GM18508 (cell line): ENCODE measurements around the gene MAP1LC3B2.

ENCODE experiments used
- ATAC-seq: cut with Tn5 transposase; IDR thresholded peaks from one replicate; pipeline ENCODE4 v1.9.1; 2021; ENCODE audit warnings: moderate number of reproducible peaks; ENCODE audit not compliant: insufficient read depth, unreplicated experiment

Gene MAP1LC3B2

GRCh38 chr12:116609319-116610114 lies 50.3 kb downstream of the MAP1LC3B2 start:
- no peak for ATAC-seq

- no peak for ATAC-seq
Observed at GRCh38 chr12:116610971-116611541, 51.9 kb downstream of the MAP1LC3B2 start.

GRCh38 chr12:116612436-116612835 lies 53.3 kb downstream of the MAP1LC3B2 start:
- no peak for ATAC-seq

- no peak for ATAC-seq
Observed at GRCh38 chr12:116613256-116613655, 54.1 kb downstream of the MAP1LC3B2 start.

- no peak for ATAC-seq
Observed at GRCh38 chr12:116614194-116614915, 55.2 kb downstream of the MAP1LC3B2 start.

- no peak for ATAC-seq
Observed at GRCh38 chr12:116615141-116615861, 56.1 kb downstream of the MAP1LC3B2 start.

- ATAC-seq, result no peak
Observed at GRCh38 chr12:116616536-116617248, 57.5 kb downstream of the MAP1LC3B2 start.

- no peak for ATAC-seq
Observed at GRCh38 chr12:116619246-116619645, 60.1 kb downstream of the MAP1LC3B2 start.

GRCh38 chr12:116620124-116620491 lies 60.9 kb downstream of the MAP1LC3B2 start:
- ATAC-seq, result no peak

GRCh38 chr12:116620492-116621191 lies 61.5 kb downstream of the MAP1LC3B2 start:
- ATAC-seq, result no peak

- no peak for ATAC-seq
Observed at GRCh38 chr12:116621194-116621593, 62.0 kb downstream of the MAP1LC3B2 start.

GRCh38 chr12:116624516-116624915 lies 65.3 kb downstream of the MAP1LC3B2 start:
- ATAC-seq, result no peak

GRCh38 chr12:116626153-116626552 lies 67.0 kb downstream of the MAP1LC3B2 start:
- no peak for ATAC-seq
